ENCODE data around the gene XCR1. TPM values are rescaled to one million over a fixed set of nuclear protein-coding genes. Genes with fewer than 3 reads are reported as not detected.

The XCR1 gene
- total RNA-seq, 1 donor from 2014 or later: not detected

DNA sequence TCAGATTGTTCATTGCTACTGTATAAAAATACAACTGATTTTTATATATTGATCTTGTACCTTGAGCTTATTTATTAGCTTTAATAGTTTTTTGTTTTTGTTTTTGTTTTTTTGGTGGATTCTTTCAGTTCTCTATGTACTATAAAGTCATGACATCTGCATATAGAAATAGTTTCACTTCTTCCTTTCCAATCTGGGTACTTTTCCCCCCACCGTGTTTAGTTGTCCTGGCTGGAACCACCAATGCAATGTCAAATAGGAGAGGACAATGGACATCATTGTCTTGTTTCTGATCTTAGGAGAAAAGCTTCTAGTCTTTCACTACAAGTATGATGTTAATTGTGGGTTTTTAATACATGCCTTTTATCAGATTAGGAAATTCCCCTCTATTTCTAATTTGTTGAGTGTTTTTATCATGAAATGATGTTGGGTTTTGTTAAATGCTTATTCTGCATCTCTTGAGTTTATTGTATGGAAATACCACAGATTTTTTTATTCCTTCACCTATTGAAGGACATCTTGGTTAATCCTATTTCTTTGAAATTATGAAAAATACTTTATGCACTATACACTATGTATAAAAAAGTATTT lies 2.8 kb upstream of the XCR1 start:
- TF ChIP-seq, protein P1, sequence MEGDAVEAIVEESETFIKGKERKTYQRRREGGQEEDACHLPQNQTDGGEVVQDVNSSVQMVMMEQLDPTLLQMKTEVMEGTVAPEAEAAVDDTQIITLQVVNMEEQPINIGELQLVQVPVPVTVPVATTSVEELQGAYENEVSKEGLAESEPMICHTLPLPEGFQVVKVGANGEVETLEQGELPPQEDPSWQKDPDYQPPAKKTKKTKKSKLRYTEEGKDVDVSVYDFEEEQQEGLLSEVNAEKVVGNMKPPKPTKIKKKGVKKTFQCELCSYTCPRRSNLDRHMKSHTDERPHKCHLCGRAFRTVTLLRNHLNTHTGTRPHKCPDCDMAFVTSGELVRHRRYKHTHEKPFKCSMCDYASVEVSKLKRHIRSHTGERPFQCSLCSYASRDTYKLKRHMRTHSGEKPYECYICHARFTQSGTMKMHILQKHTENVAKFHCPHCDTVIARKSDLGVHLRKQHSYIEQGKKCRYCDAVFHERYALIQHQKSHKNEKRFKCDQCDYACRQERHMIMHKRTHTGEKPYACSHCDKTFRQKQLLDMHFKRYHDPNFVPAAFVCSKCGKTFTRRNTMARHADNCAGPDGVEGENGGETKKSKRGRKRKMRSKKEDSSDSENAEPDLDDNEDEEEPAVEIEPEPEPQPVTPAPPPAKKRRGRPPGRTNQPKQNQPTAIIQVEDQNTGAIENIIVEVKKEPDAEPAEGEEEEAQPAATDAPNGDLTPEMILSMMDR (conservative IDR thresholded peaks at IDR 0.05; ENCODE audit: low read depth, low read length): no peak
- no peak overlapping the region for H3K4me3 ChIP-seq (ENCODE audit: low read depth, low read length)
- no peak for DNase-seq (ENCODE audit: low read depth)

DNA sequence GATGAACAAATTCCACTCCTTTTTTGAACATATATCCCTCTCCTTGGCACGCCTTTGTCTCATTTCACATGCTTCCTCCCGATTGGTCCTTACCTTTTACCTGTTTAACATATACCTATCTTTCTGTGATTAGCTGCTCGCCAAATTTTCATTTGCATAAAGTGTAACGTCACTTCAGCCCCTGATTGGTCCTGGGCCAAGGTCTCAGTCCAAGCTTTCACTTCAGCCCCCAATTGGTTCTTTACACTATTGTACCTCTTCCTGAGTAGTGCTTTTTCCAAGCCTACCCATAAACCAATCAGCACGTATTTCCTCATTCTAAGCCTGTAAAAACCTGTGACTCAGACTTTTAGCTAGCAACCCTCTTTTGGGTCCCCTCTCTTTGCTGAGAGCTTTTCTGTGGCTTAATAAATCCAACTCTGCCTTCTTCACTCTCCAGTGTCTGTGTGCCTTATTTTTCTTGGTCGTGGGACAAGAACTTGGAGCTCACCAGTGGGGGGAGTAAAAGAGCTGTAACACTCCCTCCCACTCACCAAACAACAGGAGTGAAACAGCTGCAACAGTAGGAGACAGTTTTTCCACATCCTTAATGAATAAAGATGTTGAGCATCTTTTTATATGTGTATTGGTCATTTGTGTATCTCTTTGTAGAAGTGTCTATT lies 584 bp upstream of the XCR1 start:
- DNase-seq (ENCODE audit: low read depth): no peak
- TF ChIP-seq, protein P1 (conservative IDR thresholded peaks at IDR 0.05; ENCODE audit: low read depth, low read length): no peak
- no peak overlapping the region for H3K4me3 ChIP-seq (ENCODE audit: low read depth, low read length)

DNA sequence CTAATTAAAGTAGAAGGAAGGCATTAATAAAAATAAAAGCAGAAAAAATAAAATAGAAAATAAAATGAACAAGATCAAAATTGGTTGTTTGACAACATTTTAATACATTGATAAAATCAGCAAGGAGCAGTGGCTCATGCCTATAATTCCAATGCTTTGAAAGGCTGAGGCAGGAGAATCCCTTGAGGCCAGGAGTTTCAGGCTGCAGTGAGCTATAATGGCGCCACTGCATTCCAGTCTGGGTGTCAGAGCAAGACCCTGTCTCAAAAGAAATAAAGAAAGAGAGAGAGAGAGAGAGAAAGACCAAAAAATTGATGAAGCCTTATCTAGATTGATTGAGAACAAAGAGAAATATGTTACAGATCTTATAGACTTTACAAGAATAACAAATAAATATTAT lies 2.1 kb downstream of the XCR1 start:
- TF ChIP-seq, protein P1 (conservative IDR thresholded peaks at IDR 0.05; ENCODE audit: low read depth, low read length): no peak
- DNase-seq (ENCODE audit: low read depth): no peak
- no peak overlapping the region for H3K4me3 ChIP-seq (ENCODE audit: low read depth, low read length)

DNA sequence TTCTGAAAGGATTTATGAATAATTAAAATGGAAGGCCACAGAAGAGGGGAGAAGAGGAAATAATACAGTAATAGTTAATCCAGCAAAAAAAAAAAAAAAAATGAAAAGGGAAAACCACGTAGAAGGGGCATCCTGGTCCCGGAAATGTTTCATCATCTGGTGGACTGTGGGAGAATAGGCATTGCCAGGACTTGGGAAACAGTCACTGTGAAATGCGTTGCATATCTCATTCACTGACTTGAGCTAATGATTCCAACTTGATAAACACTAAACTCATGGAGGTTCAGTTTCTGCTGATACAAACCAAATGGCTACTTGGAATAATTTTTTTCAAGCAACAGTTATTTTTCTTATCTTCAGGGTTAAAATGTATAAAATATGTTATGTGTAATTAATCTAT lies 3.2 kb downstream of the XCR1 start:
- no peak overlapping the region for H3K4me3 ChIP-seq (ENCODE audit: low read depth, low read length)

DNA sequence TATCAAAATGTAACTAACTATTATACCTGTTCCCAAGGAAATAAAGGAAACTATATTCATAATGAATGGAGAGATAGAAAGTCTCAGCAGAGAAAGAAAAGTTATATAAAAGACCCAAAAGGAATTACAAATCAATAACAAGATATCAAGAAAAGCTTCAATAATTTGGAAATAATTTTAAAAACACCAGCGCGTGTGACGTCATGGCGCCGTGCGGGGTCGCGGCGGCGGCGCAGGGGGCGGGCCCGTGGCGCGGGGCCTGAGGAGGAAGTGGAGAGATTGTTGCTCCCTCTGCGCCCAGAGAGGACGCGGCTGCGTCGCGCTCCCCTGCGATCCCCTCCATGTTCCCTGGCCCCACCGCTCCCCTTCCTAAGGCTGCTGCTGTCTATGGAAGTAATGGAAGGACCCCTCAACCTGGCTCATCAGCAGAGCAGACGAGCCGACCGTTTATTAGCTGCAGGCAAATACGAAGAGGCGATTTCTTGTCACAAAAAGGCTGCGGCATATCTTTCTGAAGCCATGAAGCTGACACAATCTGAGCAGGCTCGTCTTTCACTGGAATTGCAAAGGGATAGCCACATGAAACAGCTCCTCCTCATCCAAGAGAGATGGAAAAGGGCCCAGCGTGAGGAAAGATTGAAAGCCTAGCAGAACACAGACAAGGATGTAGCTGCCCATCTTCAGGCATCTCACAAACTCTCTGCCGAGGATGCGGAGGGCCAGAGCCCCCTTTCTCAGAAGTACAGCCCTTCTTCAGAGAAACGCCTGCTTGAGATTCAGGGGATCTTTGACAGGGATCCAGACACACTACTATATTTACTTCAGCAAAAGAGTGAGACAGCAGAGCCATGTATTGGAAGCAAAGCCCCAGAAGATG lies 4.1 kb downstream of the XCR1 start:
- TF ChIP-seq, protein P1 (conservative IDR thresholded peaks at IDR 0.05; ENCODE audit: low read depth, low read length): no peak
- no peak overlapping the region for H3K4me3 ChIP-seq (ENCODE audit: low read depth, low read length)
- DNase-seq (ENCODE audit: low read depth): no peak

More for the DNA sequence above, 3.2 kb downstream of the XCR1 start:
- DNase-seq (ENCODE audit: low read depth): no peak
- TF ChIP-seq, protein P1 (conservative IDR thresholded peaks at IDR 0.05; ENCODE audit: low read depth, low read length): no peak

DNA sequence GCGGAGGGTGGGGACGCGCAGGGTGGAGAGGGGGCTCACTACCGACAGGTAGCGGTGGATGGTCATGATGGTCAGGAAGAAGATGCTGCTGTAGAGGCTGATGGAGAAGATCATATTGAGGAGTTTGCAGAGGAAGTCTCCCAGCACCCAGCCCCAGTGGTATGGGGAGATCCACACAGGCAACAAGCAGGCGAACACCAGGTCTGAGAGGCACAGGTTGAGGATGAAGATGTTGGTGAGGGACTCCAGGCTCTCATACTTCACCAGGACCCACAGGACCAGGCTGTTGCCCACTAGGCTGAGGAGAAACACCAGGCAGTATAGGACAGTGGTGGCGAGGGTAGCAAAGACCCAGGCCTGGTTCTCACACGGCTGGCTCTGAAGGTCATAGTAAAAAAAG lies 5.8 kb downstream of the XCR1 start:
- DNase-seq (ENCODE audit: low read depth): no peak
- TF ChIP-seq, protein P1 (conservative IDR thresholded peaks at IDR 0.05; ENCODE audit: low read depth, low read length): no peak
- no peak overlapping the region for H3K4me3 ChIP-seq (ENCODE audit: low read depth, low read length)
